Measurements from ENCODE around the gene FBXO11. TPM values are rescaled to one million over a fixed set of nuclear protein-coding genes. Genes with fewer than 3 reads are reported as not detected.

The FBXO11 gene
- total and polyA plus RNA-seq, 4 donors: 9.2 to 46.8 (median 19.7) TPM

- TF ChIP-seq REST (IDR thresholded peaks at IDR 0.05) (no peak), RAD21 (IDR thresholded peaks at IDR 0.05) (no peak), EGR1 (IDR thresholded peaks at IDR 0.05; ENCODE audit: low read depth in 2 of 2) (no peak), FOXA1 (IDR thresholded peaks at IDR 0.05) (no peak), SP1 (IDR thresholded peaks at IDR 0.05) (no peak), RXRA (IDR thresholded peaks at IDR 0.05) (no peak), FOXA2 (IDR thresholded peaks at IDR 0.05) (no peak)
These were observed 17.6 kb downstream of the FBXO11 start (continued) for GRCh38 chr2:47888581-47889280.

- no peak overlapping the region for H3K9ac ChIP-seq (ENCODE audit: low read depth in 1 of 2, low read length in 2 of 2)
- H3K4me3 ChIP-seq (ENCODE audit: low read depth in 1 of 3, low read length in 3 of 3): no peak overlapping the region
- WGBS: 95% methylated on average over 1 of the region's 1 CpG
- H3K27ac ChIP-seq (ENCODE audit: low read depth in 1 of 2, low read length in 2 of 2): no peak overlapping the region
- TF ChIP-seq SP1 (IDR thresholded peaks at IDR 0.05) (no peak), ZBTB33 (IDR thresholded peaks at IDR 0.05) (no peak), RXRA (IDR thresholded peaks at IDR 0.05) (no peak), FOXA1 (IDR thresholded peaks at IDR 0.05) (no peak), TAF1 (conservative IDR thresholded peaks at IDR 0.05) (no peak), ATF3 (IDR thresholded peaks at IDR 0.05) (no peak), REST (IDR thresholded peaks at IDR 0.05) (no peak), YY1 (IDR thresholded peaks at IDR 0.05) (no peak), MAX (IDR thresholded peaks at IDR 0.05) (no peak), HNF4G (IDR thresholded peaks at IDR 0.05) (no peak), RAD21 (IDR thresholded peaks at IDR 0.05) (no peak), JUND (IDR thresholded peaks at IDR 0.05) (no peak), GABPA (IDR thresholded peaks at IDR 0.05 in 1 of 2, conservative IDR thresholded peaks at IDR 0.05 in 1 of 2) (no peak), HNF4A (conservative IDR thresholded peaks at IDR 0.05) (no peak), CTCF (IDR thresholded peaks at IDR 0.05; ENCODE audit: low read depth, low read length, missing input control) (no peak), FOXA2 (IDR thresholded peaks at IDR 0.05) (no peak), NR2F2 (IDR thresholded peaks at IDR 0.05) (no peak), EGR1 (IDR thresholded peaks at IDR 0.05; ENCODE audit: low read depth in 2 of 2) (no peak)
- peaks cover 0 to 2% (median 0%) of the 10 kb centered on the region in 4 donors for H3K4me1 ChIP-seq (ENCODE audit: control insufficient read depth in 4 of 4, insufficient read depth in 4 of 4, low read length in 3 of 4)
- H3K36me3 ChIP-seq (ENCODE audit: control insufficient read depth in 4 of 4, insufficient read depth in 3 of 4, low read depth in 1 of 4, low read length in 3 of 4): peaks cover 0 to 5% (median 0%) of the 10 kb centered on the region in 4 donors
- H3K9me3 ChIP-seq (ENCODE audit: control insufficient read depth in 4 of 4, low read length in 3 of 4): no peaks in the 10 kb centered on the region
- no peak for DNase-seq (ENCODE audit: low spot score)
- no peaks in the 10 kb centered on the region for H3K27me3 ChIP-seq (ENCODE audit: control insufficient read depth in 4 of 4, insufficient read depth in 4 of 4, low read length in 3 of 4)
These were observed 29.4 kb downstream of the FBXO11 start for GRCh38 chr2:47876912-47877311.

All from liver (tissue), 9 donors.